IMR-90 (cell line): ENCODE results near the gene STAT5B. TPM values are rescaled to one million over a fixed set of nuclear protein-coding genes. Genes with fewer than 3 reads are reported as not detected.
A peak's percentile ranks its signal among the peaks of the same experiment; 100 is the strongest.

Experiments
- ATAC-seq: fragments of 200-7000 bp; cut with Tn5 transposase; 2 replicates; pipeline ENCODE4 v1.9.1; 2020; ENCODE audit warnings: low read depth, mild to moderate bottlenecking, moderate library complexity
- BruUV-seq: library from RNA; stranded (reverse); fragments of 400-500 nt; replicated peaks from 2 replicates; lab custom pipeline; 2021; lab: Mats Ljungman, UMichigan
- CTCF ChIA-PET: fragments of 300-600 bp; formaldehyde crosslinking; extraction: SDS; loops from one replicate; lab custom pipeline; 2021; ENCODE audit warnings: antibody characterized with exemption; lab: Yijun Ruan, JAX
- POLR2A ChIA-PET: fragments of 300-600 bp; sonication (Branson Sonifier 250); formaldehyde crosslinking; loops from one replicate; lab custom pipeline; 2022; ENCODE audit warnings: antibody characterized with exemption; ENCODE audit not compliant: unreplicated experiment; lab: Charles Lee
- DNase-seq: peaks from one replicate; pipeline ENCODE4 v3.0.0; 2013
- H2AFZ ChIP-seq: replicated peaks from 2 replicates; pipeline ENCODE3; 2013; ENCODE audit warnings: low read length, mild to moderate bottlenecking; ENCODE audit not compliant: poor library complexity
- H2AK5ac ChIP-seq: 2 replicates; pipeline ENCODE4 v1.6.1; 2013; ENCODE audit warnings: low read depth, low read length, inconsistent platforms
- H2AK9ac ChIP-seq: replicated peaks from 2 replicates; pipeline ENCODE3; 2013; ENCODE audit warnings: mild to moderate bottlenecking, low read depth, low read length, moderate library complexity; ENCODE audit not compliant: poor library complexity
- H2BK120ac ChIP-seq: 2 replicates; pipeline ENCODE4 v1.6.1; 2013; ENCODE audit warnings: low read depth, low read length, inconsistent platforms
- H2BK15ac ChIP-seq: 3 replicates; pipeline ENCODE4 v1.6.1; 2013; ENCODE audit warnings: low read depth, low read length, inconsistent platforms
- H2BK20ac ChIP-seq: 2 replicates; pipeline ENCODE4 v1.6.1; 2013; ENCODE audit warnings: low read depth, mild to moderate bottlenecking, inconsistent platforms, low read length, moderate library complexity
- H2BK5ac ChIP-seq: 2 replicates; pipeline ENCODE4 v1.6.1; 2013; ENCODE audit warnings: mild to moderate bottlenecking, low read depth, low read length, inconsistent platforms; ENCODE audit not compliant: poor library complexity, severe bottlenecking
- H3K14ac ChIP-seq: replicated peaks from 2 replicates; pipeline ENCODE4 v1.6.1; 2013; ENCODE audit warnings: low read depth, low read length, inconsistent platforms
- H3K18ac ChIP-seq: 2 replicates; pipeline ENCODE4 v1.6.1; 2013; ENCODE audit warnings: low read depth, low read length, control low read depth
- H3K23ac ChIP-seq: 2 replicates; pipeline ENCODE4 v1.6.1; 2013; ENCODE audit warnings: low read depth, low read length, inconsistent platforms
- H3K27ac ChIP-seq: 2 replicates; pipeline ENCODE4 v1.5.1; 2013; ENCODE audit warnings: mild to moderate bottlenecking, control low read depth, low read length; ENCODE audit not compliant: insufficient read depth
- H3K27me3 ChIP-seq: 2 replicates; pipeline ENCODE4 v1.6.1; 2013; ENCODE audit warnings: low read length; ENCODE audit not compliant: control insufficient read depth, insufficient read depth
- H3K36me3 ChIP-seq: 2 replicates; pipeline ENCODE4 v1.6.1; 2013; ENCODE audit warnings: low read length, mixed read lengths; ENCODE audit not compliant: control insufficient read depth, insufficient read depth
- H3K4ac ChIP-seq: 2 replicates; pipeline ENCODE4 v1.6.1; 2013; ENCODE audit warnings: low read depth, low read length, inconsistent platforms
- H3K4me1 ChIP-seq: 2 replicates; pipeline ENCODE4 v1.6.1; 2013; ENCODE audit warnings: low read length, mixed read lengths; ENCODE audit not compliant: control insufficient read depth, insufficient read depth
- H3K4me2 ChIP-seq: 2 replicates; pipeline ENCODE4 v1.6.1; 2013; ENCODE audit warnings: low read depth, mild to moderate bottlenecking, control low read depth, low read length, moderate library complexity
- H3K4me3 ChIP-seq: 2 replicates; pipeline ENCODE4 v1.5.1; 2013; ENCODE audit warnings: low read depth, mild to moderate bottlenecking, control low read depth, low read length, moderate library complexity; ENCODE audit not compliant: insufficient read depth
- H3K56ac ChIP-seq: 2 replicates; pipeline ENCODE4 v1.6.1; 2013; ENCODE audit warnings: low read length, inconsistent platforms; ENCODE audit not compliant: insufficient read depth; ENCODE audit errors: extremely low read depth
- H3K79me1 ChIP-seq, 2 experiments: 2 replicates each; pipeline ENCODE4 v1.6.1; 2013; ENCODE audit warnings: low read length in 2 of 2, inconsistent platforms in 1 of 2, low read depth in 1 of 2
- H3K9ac ChIP-seq: 2 replicates; pipeline ENCODE4 v1.6.1; 2013; ENCODE audit warnings: low read depth, low read length, control low read depth
- H3K9me1 ChIP-seq: 2 replicates; pipeline ENCODE4 v1.6.1; 2013; ENCODE audit warnings: low read length, inconsistent platforms; ENCODE audit not compliant: insufficient read depth
- H3K9me3 ChIP-seq: 2 replicates; pipeline ENCODE4 v1.6.1; 2013; ENCODE audit warnings: low read length; ENCODE audit not compliant: control insufficient read depth, insufficient read depth
- H4K20me1 ChIP-seq: 2 replicates; pipeline ENCODE4 v1.6.1; 2013; ENCODE audit warnings: low read length, inconsistent platforms; ENCODE audit not compliant: insufficient read depth
- H4K5ac ChIP-seq: 2 replicates; pipeline ENCODE4 v1.6.1; 2013; ENCODE audit warnings: mild to moderate bottlenecking, low read depth, low read length, control low read depth
- H4K8ac ChIP-seq, 2 experiments: 2 replicates each; pipeline ENCODE4 v1.6.1; 2013; ENCODE audit warnings: low read depth in 2 of 2, low read length in 2 of 2, control low read depth in 1 of 2, inconsistent platforms in 1 of 2
- H4K91ac ChIP-seq: 2 replicates; pipeline ENCODE4 v1.6.1; 2013; ENCODE audit warnings: low read depth, low read length, inconsistent platforms; ENCODE audit not compliant: insufficient read depth
- BHLHE40 ChIP-seq: fragments of 150-350 bp; IDR thresholded peaks from 2 replicates; pipeline ENCODE4 v1.6.1; 2016; ENCODE audit warnings: mild to moderate bottlenecking, low read depth, low read length
- FOS ChIP-seq: fragments of 150-350 bp; IDR thresholded peaks from 2 replicates; pipeline ENCODE4 v1.6.1; 2016; ENCODE audit warnings: low read depth, low read length
- MAZ ChIP-seq: IDR thresholded peaks from 2 replicates; pipeline ENCODE4 v1.6.1; 2012; ENCODE audit warnings: low read depth, mild to moderate bottlenecking, low read length, improper control_type of control experiment, moderate library complexity, borderline replicate concordance
- RAD21 ChIP-seq: IDR thresholded peaks from 2 replicates; pipeline ENCODE4 v1.6.1; 2012; ENCODE audit warnings: low read length, improper control_type of control experiment
- SMC3 ChIP-seq: fragments of 150-350 bp; IDR thresholded peaks from 2 replicates; pipeline ENCODE4 v1.6.1; 2016; ENCODE audit warnings: low read depth, mild to moderate bottlenecking, antibody characterized with exemption, low read length, moderate library complexity
- WGBS, 2 experiments: methylation state at CpG; one replicate each; pipeline versions ENCODE4 v1.1.5 to v1.1.7; 2013; ENCODE audit warnings: missing lambda C conversion rate in 2 of 2; ENCODE audit not compliant: insufficient read length in 1 of 2; ENCODE audit errors: extremely low coverage in 2 of 2; 5-methylcytosine and 5-hydroxymethylcytosine counted together
- dilution Hi-C: fragments of 300-500 bp; cut with HindIII; formaldehyde crosslinking; loops from one replicate; pipeline ENCODE4 v1.14.3; 2018; ENCODE audit warnings: low sequenced_read_pairs; ENCODE audit not compliant: unreplicated experiment
- in situ Hi-C: fragments of 300-500 bp; cut with MboI; formaldehyde crosslinking; loops from 3 replicates; pipeline ENCODE4 v1.14.3; 2019; ENCODE audit warnings: low sequenced_read_pairs, inconsistent platforms, mixed read lengths
- intact Hi-C: fragments of 100-400 bp; cut with micrococcal nuclease; formaldehyde crosslinking; loops from 2 replicates; pipeline ENCODE4 v1.10.0; 2022
- polyA plus RNA-seq, 3 experiments: library from polyadenylated mRNA; depleted of rRNA; stranded (reverse); fragments of >200 nt; gene quantifications; 2 replicates each; pipeline ENCODE4 v1.2.3, GENCODE V29; 2012; ENCODE audit warnings: low replicate concordance in 1 of 3
- total RNA-seq: library from RNA; depleted of rRNA; stranded (reverse); fragments of >200 nt; gene quantifications from 2 replicates; pipeline ENCODE4 v1.2.3, GENCODE V29; 2012
- TF ChIP-seq, protein P1 (sequence below): conservative IDR thresholded peaks from 2 replicates; pipeline ENCODE4 v1.5.1; 2012; ENCODE audit warnings: mild to moderate bottlenecking, low read depth, low read length, improper control_type of control experiment

STAT5B gene
- total and polyA plus RNA-seq, 2 of the 4 experiments (the other 2 are of a cell fraction), result 24.4 to 29.6 TPM

DNA sequence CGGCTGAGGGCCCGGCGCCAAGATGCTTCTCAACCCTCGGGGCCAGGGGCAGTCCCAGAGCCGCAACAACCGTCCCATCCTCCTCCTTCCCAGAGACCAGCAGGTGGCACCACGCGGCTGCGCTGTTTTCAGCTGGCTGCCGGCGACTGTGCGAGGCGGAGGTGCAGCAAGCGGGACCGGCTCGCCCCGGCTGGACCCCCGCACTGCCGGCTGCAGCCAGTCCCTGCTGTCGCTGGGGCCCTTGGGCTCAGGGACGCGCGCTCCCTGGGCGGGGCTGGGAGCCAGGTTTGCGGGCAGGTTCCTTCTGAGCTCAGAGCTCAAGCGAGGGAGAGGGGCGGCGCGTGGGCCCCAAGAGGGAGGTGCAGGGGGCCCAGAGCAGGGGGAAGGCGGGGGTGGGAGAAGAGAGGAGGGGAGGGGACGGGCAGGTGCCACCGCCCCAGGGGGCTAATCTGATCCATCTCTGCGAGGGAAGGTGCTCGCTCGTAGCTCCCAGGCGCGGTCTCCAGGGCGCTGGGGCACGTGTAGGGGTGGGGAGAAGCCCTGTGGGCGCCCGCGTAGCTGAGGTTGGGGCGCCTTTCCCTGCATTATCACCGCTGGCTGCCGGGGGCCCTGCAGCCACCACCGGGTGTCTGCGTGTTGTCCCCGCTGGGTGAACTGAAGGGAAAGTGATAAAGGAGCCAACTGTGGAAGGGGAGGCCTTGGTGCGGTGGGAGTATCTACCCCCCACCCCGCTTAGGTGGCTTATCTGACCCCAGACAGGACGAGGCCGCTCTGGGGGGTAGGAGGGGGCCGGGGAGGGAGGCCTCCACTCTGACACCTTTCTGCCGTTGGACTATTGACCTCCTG lies 36.3 kb upstream of the STAT5B start:
- no TSS peak for BruUV-seq
- H3K4me2 ChIP-seq, result no peak overlapping the region
- H2AK5ac ChIP-seq, result no peak overlapping the region; the same call in 1 of the 2 replicates

More for the DNA sequence above, 36.3 kb upstream of the STAT5B start:
- WGBS, 2 experiments, result 6% methylated on average over 4 of the region's 54 CpGs; no CpG with 5 or more reads in 1 of the 2 experiments
- Histone ChIP-seq H4K8ac (peak overlapping the region in 1 of 2 experiments; percentile 13; a peak in 1 of 4 replicates), H3K79me1 (peaks cover 0 to 16% of the 10 kb centered on the region in 2 experiments; a peak in 2 of 4 replicates), H2AFZ (peak overlapping the region; percentile 73), H4K5ac (no peak overlapping the region), H3K4me3 (no peak overlapping the region), H3K4ac (peak overlapping the region; percentile 24; the same call in 1 of the 2 replicates), H3K9me1 (no peaks in the 10 kb centered on the region), H3K14ac (no peak overlapping the region), H3K9me3 (no peaks in the 10 kb centered on the region), H3K4me1 (peaks cover 11% of the 10 kb centered on the region), H2BK5ac (peak overlapping the region; percentile 10), H2BK15ac (no peak overlapping the region), H2BK20ac (no peak overlapping the region), H4K91ac (no peak overlapping the region), H3K27ac (no peak overlapping the region), H4K20me1 (no peaks in the 10 kb centered on the region), H3K27me3 (no peaks in the 10 kb centered on the region), H3K23ac (no peak overlapping the region), H2BK120ac (no peak overlapping the region), H3K18ac (no peak overlapping the region), H3K56ac (no peak overlapping the region), H2AK9ac (peak overlapping the region; percentile 48), H3K36me3 (peaks cover 42% of the 10 kb centered on the region), H3K9ac (no peak overlapping the region)
- in situ Hi-C loops, result no loop called here
- TF ChIP-seq BHLHE40, result no peak
- peak; percentile 62 for TF ChIP-seq SMC3
- no peak for TF ChIP-seq FOS
- TF ChIP-seq MAZ, result peak; percentile 24; the same call in 1 of the 2 replicates
- peak; percentile 75 for TF ChIP-seq RAD21
- TF ChIP-seq, protein P1, sequence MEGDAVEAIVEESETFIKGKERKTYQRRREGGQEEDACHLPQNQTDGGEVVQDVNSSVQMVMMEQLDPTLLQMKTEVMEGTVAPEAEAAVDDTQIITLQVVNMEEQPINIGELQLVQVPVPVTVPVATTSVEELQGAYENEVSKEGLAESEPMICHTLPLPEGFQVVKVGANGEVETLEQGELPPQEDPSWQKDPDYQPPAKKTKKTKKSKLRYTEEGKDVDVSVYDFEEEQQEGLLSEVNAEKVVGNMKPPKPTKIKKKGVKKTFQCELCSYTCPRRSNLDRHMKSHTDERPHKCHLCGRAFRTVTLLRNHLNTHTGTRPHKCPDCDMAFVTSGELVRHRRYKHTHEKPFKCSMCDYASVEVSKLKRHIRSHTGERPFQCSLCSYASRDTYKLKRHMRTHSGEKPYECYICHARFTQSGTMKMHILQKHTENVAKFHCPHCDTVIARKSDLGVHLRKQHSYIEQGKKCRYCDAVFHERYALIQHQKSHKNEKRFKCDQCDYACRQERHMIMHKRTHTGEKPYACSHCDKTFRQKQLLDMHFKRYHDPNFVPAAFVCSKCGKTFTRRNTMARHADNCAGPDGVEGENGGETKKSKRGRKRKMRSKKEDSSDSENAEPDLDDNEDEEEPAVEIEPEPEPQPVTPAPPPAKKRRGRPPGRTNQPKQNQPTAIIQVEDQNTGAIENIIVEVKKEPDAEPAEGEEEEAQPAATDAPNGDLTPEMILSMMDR, result peak; percentile 70
- intact Hi-C loops, result no loop called here
- ATAC-seq, result peak; percentile 82
- POLR2A ChIA-PET, result interaction anchor here (0.5 to 0.6 kb wide), 2 partner anchors 208 to 324 kb away, joined by 3 to 4 read pairs; no protein-coding TSS in a partner anchor
- DNase-seq, result peak; percentile 81
- CTCF ChIA-PET, result interaction anchor here (0.6 to 1.5 kb wide), 5 partner anchors 13 to 144 kb away, joined by 3 to 4 read pairs (median 3); no protein-coding TSS in a partner anchor
- dilution Hi-C loops, result no loop called here
